ENCODE measurements around the gene ATRN.

Gene ATRN

GRCh38 chr20:3550837-3551236 lies 80.0 kb downstream of the ATRN start:
- TF ChIP-seq, protein P1, sequence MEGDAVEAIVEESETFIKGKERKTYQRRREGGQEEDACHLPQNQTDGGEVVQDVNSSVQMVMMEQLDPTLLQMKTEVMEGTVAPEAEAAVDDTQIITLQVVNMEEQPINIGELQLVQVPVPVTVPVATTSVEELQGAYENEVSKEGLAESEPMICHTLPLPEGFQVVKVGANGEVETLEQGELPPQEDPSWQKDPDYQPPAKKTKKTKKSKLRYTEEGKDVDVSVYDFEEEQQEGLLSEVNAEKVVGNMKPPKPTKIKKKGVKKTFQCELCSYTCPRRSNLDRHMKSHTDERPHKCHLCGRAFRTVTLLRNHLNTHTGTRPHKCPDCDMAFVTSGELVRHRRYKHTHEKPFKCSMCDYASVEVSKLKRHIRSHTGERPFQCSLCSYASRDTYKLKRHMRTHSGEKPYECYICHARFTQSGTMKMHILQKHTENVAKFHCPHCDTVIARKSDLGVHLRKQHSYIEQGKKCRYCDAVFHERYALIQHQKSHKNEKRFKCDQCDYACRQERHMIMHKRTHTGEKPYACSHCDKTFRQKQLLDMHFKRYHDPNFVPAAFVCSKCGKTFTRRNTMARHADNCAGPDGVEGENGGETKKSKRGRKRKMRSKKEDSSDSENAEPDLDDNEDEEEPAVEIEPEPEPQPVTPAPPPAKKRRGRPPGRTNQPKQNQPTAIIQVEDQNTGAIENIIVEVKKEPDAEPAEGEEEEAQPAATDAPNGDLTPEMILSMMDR (IDR thresholded peaks at IDR 0.05; ENCODE audit: unreplicated experiment in 3 of 3), result no peak
- no peaks in the 10 kb centered on the region for H3K9me3 Mint-ChIP-seq
- H3K36me3 Mint-ChIP-seq (ENCODE audit: low read depth), result peaks cover 39% of the 10 kb centered on the region
- no peaks in the 10 kb centered on the region for H3K27me3 Mint-ChIP-seq (ENCODE audit: low read depth)
- H3K4me3 Mint-ChIP-seq, result no peak overlapping the region
- no peaks in the 10 kb centered on the region for H3K4me1 Mint-ChIP-seq
- H3K27ac Mint-ChIP-seq, result no peak overlapping the region

GRCh38 chr20:3551681-3552434 lies 81.0 kb downstream of the ATRN start:
- H3K27me3 Mint-ChIP-seq (ENCODE audit: low read depth), result no peaks in the 10 kb centered on the region
- H3K4me3 Mint-ChIP-seq, result no peak overlapping the region
- H3K9me3 Mint-ChIP-seq, result no peaks in the 10 kb centered on the region
- H3K36me3 Mint-ChIP-seq (ENCODE audit: low read depth), result peaks cover 34% of the 10 kb centered on the region
- no peaks in the 10 kb centered on the region for H3K4me1 Mint-ChIP-seq
- TF ChIP-seq, protein P1 (IDR thresholded peaks at IDR 0.05; ENCODE audit: unreplicated experiment in 3 of 3), result no peak
- no peak overlapping the region for H3K27ac Mint-ChIP-seq

DNA sequence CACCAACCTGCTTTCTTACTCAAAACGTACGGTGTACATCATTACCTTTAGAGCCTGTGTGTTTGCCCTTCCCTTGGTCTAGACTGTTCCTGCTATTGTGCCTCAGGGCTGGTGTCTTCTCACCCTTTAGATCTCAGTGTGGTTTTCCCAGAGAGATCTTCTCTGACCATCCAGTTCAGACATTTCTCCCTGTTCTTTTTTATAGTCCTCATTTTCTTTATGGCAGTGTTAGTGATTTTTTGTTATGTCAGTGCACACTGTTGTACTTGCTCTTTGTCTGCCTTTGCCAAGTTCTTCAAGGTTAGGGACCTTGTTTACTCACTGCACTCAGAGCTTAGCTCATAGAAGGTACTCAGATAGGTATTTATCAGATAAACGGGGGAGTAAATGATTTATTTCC lies 82.8 kb downstream of the ATRN start:
- no peaks in the 10 kb centered on the region for H3K4me1 Mint-ChIP-seq
- H3K36me3 Mint-ChIP-seq (ENCODE audit: low read depth), result peaks cover 27% of the 10 kb centered on the region

GRCh38 chr20:3557237-3557785 lies 86.5 kb downstream of the ATRN start:
- Mint-ChIP-seq H3K27ac (no peak overlapping the region), H3K36me3 (ENCODE audit: low read depth) (peaks cover 24% of the 10 kb centered on the region), H3K27me3 (ENCODE audit: low read depth) (no peaks in the 10 kb centered on the region), H3K4me3 (no peak overlapping the region), H3K9me3 (no peaks in the 10 kb centered on the region), H3K4me1 (no peaks in the 10 kb centered on the region)
- TF ChIP-seq, protein P1 (IDR thresholded peaks at IDR 0.05; ENCODE audit: unreplicated experiment in 3 of 3), result no peak

More for the DNA sequence above, 82.8 kb downstream of the ATRN start:
- H3K27ac Mint-ChIP-seq, result no peak overlapping the region
- no peak overlapping the region for H3K4me3 Mint-ChIP-seq
- no peaks in the 10 kb centered on the region for H3K9me3 Mint-ChIP-seq
- H3K27me3 Mint-ChIP-seq (ENCODE audit: low read depth), result no peaks in the 10 kb centered on the region
- TF ChIP-seq, protein P1 (IDR thresholded peaks at IDR 0.05; ENCODE audit: unreplicated experiment in 3 of 3), result no peak

DNA sequence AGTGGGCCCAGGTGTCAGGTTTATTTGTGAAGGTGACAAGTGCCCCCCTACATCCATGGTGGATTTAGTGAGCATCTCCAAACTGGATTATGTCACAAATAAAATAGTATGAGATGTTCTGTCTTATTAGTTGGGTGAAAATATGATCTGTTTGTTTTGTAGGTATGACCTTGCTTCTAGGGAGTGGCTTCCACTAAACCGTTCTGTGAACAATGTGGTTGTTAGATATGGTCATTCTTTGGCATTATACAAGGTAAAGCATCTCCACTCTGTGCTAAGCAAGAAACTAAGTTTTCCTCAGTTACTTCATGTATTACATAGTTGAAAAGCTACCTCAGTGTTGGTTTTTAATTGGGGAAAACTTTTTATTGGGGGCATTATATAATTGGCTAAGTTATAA lies 88.4 kb downstream of the ATRN start:
- H3K9me3 Mint-ChIP-seq, result no peaks in the 10 kb centered on the region
- no peaks in the 10 kb centered on the region for H3K27me3 Mint-ChIP-seq (ENCODE audit: low read depth)
- no peaks in the 10 kb centered on the region for H3K4me1 Mint-ChIP-seq
- H3K4me3 Mint-ChIP-seq, result no peak overlapping the region
- H3K27ac Mint-ChIP-seq, result no peak overlapping the region
- TF ChIP-seq, protein P1 (IDR thresholded peaks at IDR 0.05; ENCODE audit: unreplicated experiment in 3 of 3), result no peak
- H3K36me3 Mint-ChIP-seq (ENCODE audit: low read depth), result peaks cover 26% of the 10 kb centered on the region

GRCh38 chr20:3559637-3560036 lies 88.8 kb downstream of the ATRN start:
- Mint-ChIP-seq H3K27ac (no peak overlapping the region), H3K36me3 (ENCODE audit: low read depth) (peaks cover 28% of the 10 kb centered on the region), H3K27me3 (ENCODE audit: low read depth) (no peaks in the 10 kb centered on the region), H3K9me3 (no peaks in the 10 kb centered on the region), H3K4me3 (no peak overlapping the region), H3K4me1 (no peaks in the 10 kb centered on the region)
- TF ChIP-seq, protein P1 (IDR thresholded peaks at IDR 0.05; ENCODE audit: unreplicated experiment in 3 of 3), result no peak

All from nephron (organoid).